K562 (cell line): ENCODE data around the gene AIM2. TPM values are rescaled to one million over a fixed set of nuclear protein-coding genes. Genes with fewer than 3 reads are reported as not detected.

Experiments
- ATAC-seq: fragments of 200-7000 bp; cut with Tn5 transposase; 3 replicates; pipeline ENCODE4 v1.9.1; 2020; ENCODE audit warnings: moderate library complexity
- BruUV-seq: library from RNA; stranded (reverse); fragments of 400-500 nt; replicated peaks from 2 replicates; lab custom pipeline; 2021; lab: Mats Ljungman, UMichigan
- CTCF ChIA-PET: fragments of 300-600 bp; formaldehyde crosslinking; extraction: SDS; loops from one replicate; lab custom pipeline; 2021; ENCODE audit warnings: low intra/inter-chr PET ratio; lab: Yijun Ruan, JAX
- POLR2A ChIA-PET: fragments of 300-600, 350-650 bp; sonication (Branson Sonifier 250); formaldehyde crosslinking; extraction: SDS; loops from one replicate; lab custom pipeline; 2021; ENCODE audit warnings: antibody characterized with exemption, inconsistent platforms; lab: Yijun Ruan, JAX
- DNase-seq, 4 experiments: peaks; one replicate each; pipeline versions ENCODE4 v3.0.0 to v3.0.0-alpha.2; 2011 to 2018; ENCODE audit warnings: low spot score in 3 of 4, mixed read lengths in 3 of 4; ENCODE audit errors: extremely low read depth in 1 of 4
- FAIRE-seq: peaks from 2 replicates; lab custom pipeline; 2011; peaks lifted over from hg19 to GRCh38; lab: Jason Lieb, UNC
- H2AFZ ChIP-seq: 2 replicates; pipeline ENCODE4 v1.6.0; 2011; ENCODE audit warnings: low read depth, low read length, control low read depth, inconsistent platforms
- H3K27ac ChIP-seq: fragments of 200-600 bp; 3 replicates; pipeline ENCODE4 v1.8.0; 2011; ENCODE audit warnings: low read depth, mild to moderate bottlenecking, control low read depth, inconsistent platforms, low read length, moderate library complexity, mixed read lengths; ENCODE audit errors: extremely low read depth
- H3K27me3 ChIP-seq, 2 experiments: fragments of 300-600 bp in 1 of 2; 2 replicates in 1 of 2; 3 replicates in 1 of 2; pipeline versions ENCODE4 v1.6.0 to v1.8.0; 2011; ENCODE audit warnings: inconsistent platforms in 2 of 2, low read length in 2 of 2, mild to moderate bottlenecking in 1 of 2, mixed read lengths in 1 of 2, moderate library complexity in 1 of 2; ENCODE audit not compliant: control insufficient read depth in 2 of 2, insufficient read depth in 2 of 2
- H3K36me3 ChIP-seq: fragments of 300-600 bp; 3 replicates; pipeline ENCODE4 v1.8.0; 2011; ENCODE audit warnings: mild to moderate bottlenecking, low read length, inconsistent platforms; ENCODE audit not compliant: control insufficient read depth, insufficient read depth
- H3K4me1 ChIP-seq, 2 experiments: fragments of 200-600 bp in 1 of 2; replicated peaks in 1 of 2; 2 replicates in 1 of 2; 3 replicates in 1 of 2; pipeline versions ENCODE4 v1.5.1 to v1.8.0; 2011; ENCODE audit warnings: inconsistent platforms in 2 of 2, low read length in 2 of 2, mild to moderate bottlenecking in 1 of 2, mixed read lengths in 1 of 2, moderate library complexity in 1 of 2; ENCODE audit not compliant: control insufficient read depth in 2 of 2, insufficient read depth in 2 of 2
- H3K4me2 ChIP-seq: 2 replicates; pipeline ENCODE4 v1.6.1; 2011; ENCODE audit warnings: low read length, control low read depth, inconsistent platforms, mixed read lengths; ENCODE audit not compliant: insufficient read depth
- H3K4me3 ChIP-seq: fragments of 200-600 bp; sonication (generic), shearing (Covaris generic); 2 replicates; pipeline ENCODE4 v1.5.1; 2016; ENCODE audit warnings: control low read depth, inconsistent platforms
- H3K79me2 ChIP-seq: fragments of 200-600 bp; 3 replicates; pipeline ENCODE4 v1.8.0; 2011; ENCODE audit warnings: low read length, inconsistent platforms; ENCODE audit not compliant: control insufficient read depth, insufficient read depth
- H3K9ac ChIP-seq, 2 experiments: 2 replicates each; pipeline versions ENCODE4 v1.6.0 to v1.6.1; 2011; ENCODE audit warnings: low read depth in 2 of 2, low read length in 2 of 2, control low read depth in 1 of 2, inconsistent platforms in 1 of 2, mild to moderate bottlenecking in 1 of 2, mixed read lengths in 1 of 2; ENCODE audit not compliant: insufficient read depth in 1 of 2
- H3K9me1 ChIP-seq: one replicate; pipeline ENCODE4 v1.6.0; 2011; ENCODE audit warnings: inconsistent platforms, mild to moderate bottlenecking, low read length, moderate library complexity; ENCODE audit not compliant: control insufficient read depth, insufficient read depth
- H3K9me3 ChIP-seq: replicated peaks from 2 replicates; pipeline ENCODE4 v1.5.1; 2011; ENCODE audit warnings: low read depth, low read length, inconsistent platforms; ENCODE audit not compliant: control insufficient read depth, insufficient read depth
- H4K20me1 ChIP-seq: replicated peaks from 2 replicates; pipeline ENCODE4 v1.6.1; 2011; ENCODE audit warnings: low read length, inconsistent platforms, mixed read lengths; ENCODE audit not compliant: control insufficient read depth, insufficient read depth
- ARID1B ChIP-seq: fragments of 450-650 bp; IDR thresholded peaks from 2 replicates; pipeline ENCODE4 v1.6.1; 2016; ENCODE audit warnings: antibody characterized with exemption, mild to moderate bottlenecking, inconsistent platforms
- CBFA2T2 ChIP-seq: fragments of 450-650 bp; conservative IDR thresholded peaks from 2 replicates; pipeline ENCODE4 v1.6.1; 2017; ENCODE audit warnings: mild to moderate bottlenecking
- MAFG ChIP-seq: fragments of 450-650 bp; conservative IDR thresholded peaks from 2 replicates; pipeline ENCODE4 v1.6.1; 2016; ENCODE audit warnings: missing genetic modification characterization, missing compliant biosample characterization
- RERE ChIP-seq: sonication (generic); formaldehyde crosslinking; IDR thresholded peaks from 2 replicates; pipeline ENCODE4 v1.8.0; 2023; ENCODE audit warnings: missing genetic modification reagents, mild to moderate bottlenecking, borderline replicate concordance
- ZNF76 ChIP-seq: fragments of 250-450 bp; sonication (Bioruptor Pico); IDR thresholded peaks from 2 replicates; pipeline ENCODE4 v1.4.0; 2020; ENCODE audit warnings: mild to moderate bottlenecking, moderate library complexity, borderline replicate concordance
- WGBS: fragments of 100-300 bp; shearing (Covaris generic); methylation state at CpG from one replicate; pipeline ENCODE4 v1.1.6; 2016; ENCODE audit warnings: low coverage, mixed read lengths; ENCODE audit not compliant: insufficient coverage; ENCODE audit errors: missing lambda C conversion rate; 5-methylcytosine and 5-hydroxymethylcytosine counted together
- in situ Hi-C: fragments of 300-500 bp; cut with MboI; formaldehyde crosslinking; loops from 4 replicates; pipeline ENCODE4 v1.15.0; 2018; ENCODE audit warnings: inconsistent platforms, mixed read lengths
- intact Hi-C: fragments of 100-400 bp; cut with micrococcal nuclease; formaldehyde crosslinking; loops from 2 replicates; pipeline ENCODE4 v1.14.2; 2022
- polyA plus RNA-seq, 8 experiments: library from polyadenylated mRNA; depleted of rRNA in 4 of 8; stranded (reverse) in 5 of 8; unstranded in 3 of 8; fragments of >200 nt; fragmentation: Nextera tagmentation in 2 of 8; fragmentation: Illumina TruSeq in 1 of 8; extraction: Ambion mirVana in 2 of 8; extraction: Trizol in 1 of 8; gene quantifications; 2 replicates each; pipeline versions ENCODE4 v1.2.1 to v1.2.3, GENCODE V29; 2011 to 2014; ENCODE audit warnings: inconsistent platforms in 1 of 8, missing spikeins in 1 of 8
- total RNA-seq, 7 experiments: library from RNA; depleted of rRNA in 6 of 7; stranded (reverse); fragments of >200 nt in 6 of 7; fragmentation: Illumina TruSeq in 2 of 7; extraction: Trizol in 2 of 7; gene quantifications; 2 replicates each; pipeline versions ENCODE4 v1.2.1 to v1.2.3, GENCODE V29; 2011 to 2021; ENCODE audit warnings: low replicate concordance in 1 of 7
- TF ChIP-seq, protein P1 (sequence below), 2 experiments: fragments of 450-650 bp; formaldehyde crosslinking in 1 of 2; IDR thresholded peaks; 2 replicates each; pipeline versions ENCODE4 v1.4.0 to v1.6.1; 2014 to 2020; ENCODE audit warnings: mild to moderate bottlenecking in 2 of 2, borderline replicate concordance in 1 of 2, low read depth in 1 of 2

Gene AIM2
- total and polyA plus RNA-seq, 9 of the 15 experiments (the other 6 are each of a cell fraction or from before 2014, with no cell fraction given) = 0.10 to 0.95 (median 0.22) TPM

GRCh38 chr1:159081626-159082025, 5.1 kb upstream of the AIM2 start (continued):
- no peak for TF ChIP-seq ZNF76

- ChIA-PET POLR2A (no interaction called here), CTCF (no interaction called here)
- H3K27me3 ChIP-seq = no peaks in the 10 kb centered on the region; a peak in 1 of 5 replicates
- H3K4me3 ChIP-seq = no peak overlapping the region
- no peaks in the 10 kb centered on the region for H3K9me1 ChIP-seq
- intact Hi-C loops (loop anchor here (5.0 to 10.0 kb wide), 4 partner anchors 265 to 1115 kb away; no protein-coding TSS in a partner anchor), in situ Hi-C loops (no loop called here)
- FAIRE-seq = no peak
- ATAC-seq = no peak; the same call in 2 of the 3 replicates
- H4K20me1 ChIP-seq = no peaks in the 10 kb centered on the region
- H3K9me3 ChIP-seq = 0 out of 2 replicates have a peak, but pooled peaks cover 5% of the 10 kb centered on the region
- no peaks in the 10 kb centered on the region for H3K79me2 ChIP-seq
- no peak overlapping the region for H2AFZ ChIP-seq
- 21% methylated on average over 1 of the region's 1 CpG for WGBS
- H3K4me1 ChIP-seq = peaks cover 0 to 19% of the 10 kb centered on the region in 2 experiments; a peak in 4 of 5 replicates
- H3K4me2 ChIP-seq = peak overlapping the region; percentile 21; the same call in 1 of the 2 replicates
- H3K27ac ChIP-seq = no peak overlapping the region
- H3K36me3 ChIP-seq = no peaks in the 10 kb centered on the region
- BruUV-seq = no TSS peak
- peak in 2 of 4 experiments; percentile 15 to 57 for DNase-seq
- no peak overlapping the region for H3K9ac ChIP-seq
- 0 out of 2 replicates have a peak, but pooled peaks have one; percentile 25 for TF ChIP-seq ARID1B
- TF ChIP-seq CBFA2T2 = 0 out of 2 replicates have a peak, but pooled peaks have one; percentile 31
- TF ChIP-seq MAFG (tag) = peak; percentile 77
- TF ChIP-seq, protein P1, sequence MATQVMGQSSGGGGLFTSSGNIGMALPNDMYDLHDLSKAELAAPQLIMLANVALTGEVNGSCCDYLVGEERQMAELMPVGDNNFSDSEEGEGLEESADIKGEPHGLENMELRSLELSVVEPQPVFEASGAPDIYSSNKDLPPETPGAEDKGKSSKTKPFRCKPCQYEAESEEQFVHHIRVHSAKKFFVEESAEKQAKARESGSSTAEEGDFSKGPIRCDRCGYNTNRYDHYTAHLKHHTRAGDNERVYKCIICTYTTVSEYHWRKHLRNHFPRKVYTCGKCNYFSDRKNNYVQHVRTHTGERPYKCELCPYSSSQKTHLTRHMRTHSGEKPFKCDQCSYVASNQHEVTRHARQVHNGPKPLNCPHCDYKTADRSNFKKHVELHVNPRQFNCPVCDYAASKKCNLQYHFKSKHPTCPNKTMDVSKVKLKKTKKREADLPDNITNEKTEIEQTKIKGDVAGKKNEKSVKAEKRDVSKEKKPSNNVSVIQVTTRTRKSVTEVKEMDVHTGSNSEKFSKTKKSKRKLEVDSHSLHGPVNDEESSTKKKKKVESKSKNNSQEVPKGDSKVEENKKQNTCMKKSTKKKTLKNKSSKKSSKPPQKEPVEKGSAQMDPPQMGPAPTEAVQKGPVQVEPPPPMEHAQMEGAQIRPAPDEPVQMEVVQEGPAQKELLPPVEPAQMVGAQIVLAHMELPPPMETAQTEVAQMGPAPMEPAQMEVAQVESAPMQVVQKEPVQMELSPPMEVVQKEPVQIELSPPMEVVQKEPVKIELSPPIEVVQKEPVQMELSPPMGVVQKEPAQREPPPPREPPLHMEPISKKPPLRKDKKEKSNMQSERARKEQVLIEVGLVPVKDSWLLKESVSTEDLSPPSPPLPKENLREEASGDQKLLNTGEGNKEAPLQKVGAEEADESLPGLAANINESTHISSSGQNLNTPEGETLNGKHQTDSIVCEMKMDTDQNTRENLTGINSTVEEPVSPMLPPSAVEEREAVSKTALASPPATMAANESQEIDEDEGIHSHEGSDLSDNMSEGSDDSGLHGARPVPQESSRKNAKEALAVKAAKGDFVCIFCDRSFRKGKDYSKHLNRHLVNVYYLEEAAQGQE (IDR thresholded peaks at IDR 0.05; ENCODE audit: borderline replicate concordance) = no peak
- TF ChIP-seq, protein P1 (CRISPR knock-in tag; IDR thresholded peaks at IDR 0.05; ENCODE audit: low read depth) = no peak
- no peak for TF ChIP-seq RERE (CRISPR knock-in tag)
These were observed 3.0 kb upstream of the AIM2 start for GRCh38 chr1:159079525-159079924.
